HCT116 (cell line): ENCODE measurements around the gene KRT86. TPM values are rescaled to one million over a fixed set of nuclear protein-coding genes. Genes with fewer than 3 reads are reported as not detected.

Experiments used
- ATAC-seq: fragments of 200-7000 bp; cut with Tn5 transposase; 2 replicates; pipeline ENCODE4 v1.9.1; 2020; ENCODE audit warnings: mild to moderate bottlenecking, moderate library complexity
- BruUV-seq: library from RNA; stranded (reverse); fragments of 400-500 nt; replicated peaks from 2 replicates; lab custom pipeline; 2021; lab: Mats Ljungman, UMichigan
- CTCF ChIA-PET: fragments of 300-600 bp; sonication (Branson Sonifier 250); formaldehyde crosslinking; loops from one replicate; lab custom pipeline; 2021; ENCODE audit warnings: antibody characterized with exemption; lab: Charles Lee
- POLR2A ChIA-PET: fragments of 300-600, 350-600 bp; sonication (Branson Sonifier 250); formaldehyde crosslinking; loops from one replicate; lab custom pipeline; 2021; ENCODE audit warnings: antibody characterized with exemption; lab: Charles Lee
- RAD21 ChIA-PET, 2 experiments: fragments of 300-600 bp; sonication (Branson Sonifier 250); formaldehyde crosslinking; loops; one replicate each; lab custom pipeline; 2023; ENCODE audit warnings: low total read pairs in 2 of 2; ENCODE audit not compliant: uncharacterized antibody in 2 of 2, unreplicated experiment in 2 of 2, low non-redundant PET in 1 of 2; lab: Charles Lee
- DNase-seq: peaks from one replicate; pipeline ENCODE4 v3.0.0-alpha.2; 2010; ENCODE audit warnings: low read depth, low spot score
- H2AFZ ChIP-seq: fragments of 200-600 bp; shearing (Covaris generic), sonication (generic); 2 replicates; pipeline ENCODE4 v1.6.1; 2017; ENCODE audit warnings: low read depth, mixed run types, mixed read lengths, antibody characterized with exemption, low read length; ENCODE audit not compliant: poor library complexity, severe bottlenecking
- H3K27ac ChIP-seq: 2 replicates; pipeline ENCODE4 v1.5.1; 2012; ENCODE audit warnings: low read depth, low read length
- H3K27me3 ChIP-seq: fragments of 200-600 bp; sonication (generic); 2 replicates; pipeline ENCODE4 v1.6.1; 2016; ENCODE audit warnings: mixed run types, low read length, mixed read lengths; ENCODE audit not compliant: insufficient read depth
- H3K36me3 ChIP-seq, 2 experiments: fragments of 200-500 bp in 1 of 2; fragments of 200-600 bp in 1 of 2; sonication (Bioruptor generic) in 1 of 2; sonication (generic) in 1 of 2; 2 replicates each; pipeline versions ENCODE4 v1.5.1 to v1.6.1; 2014 to 2016; ENCODE audit warnings: low read length in 2 of 2, inconsistent platforms in 1 of 2, mixed read lengths in 1 of 2, mixed run types in 1 of 2; ENCODE audit not compliant: insufficient read depth in 2 of 2, control insufficient read depth in 1 of 2
- H3K4me1 ChIP-seq, 2 experiments: fragments of 200-600 bp in 1 of 2; sonication (generic) in 1 of 2; 2 replicates each; pipeline versions ENCODE4 v1.5.1 to v1.6.1; 2012 to 2017; ENCODE audit warnings: low read length in 2 of 2, inconsistent platforms in 1 of 2, mild to moderate bottlenecking in 1 of 2, mixed read lengths in 1 of 2, mixed run types in 1 of 2, moderate library complexity in 1 of 2; ENCODE audit not compliant: insufficient read depth in 2 of 2, control insufficient read depth in 1 of 2
- H3K4me2 ChIP-seq: fragments of 200-600 bp; sonication (generic); 2 replicates; pipeline ENCODE4 v1.6.1; 2017; ENCODE audit warnings: mixed run types, low read length, mixed read lengths
- H3K4me3 ChIP-seq, 2 experiments: fragments of 200-600 bp in 1 of 2; sonication (generic) in 1 of 2; replicated peaks in 1 of 2; 2 replicates each; pipeline ENCODE4 v1.5.1; 2011 to 2016; ENCODE audit warnings: low read length in 2 of 2, control low read depth in 1 of 2, low read depth in 1 of 2, mild to moderate bottlenecking in 1 of 2, mixed read lengths in 1 of 2, mixed run types in 1 of 2
- H3K79me2 ChIP-seq: fragments of 200-600 bp; sonication (generic); 2 replicates; pipeline ENCODE4 v1.6.1; 2017; ENCODE audit warnings: mild to moderate bottlenecking, mixed run types, low read length, moderate library complexity, mixed read lengths; ENCODE audit not compliant: insufficient read depth
- H3K9ac ChIP-seq: fragments of 200-600 bp; sonication (generic); 2 replicates; pipeline ENCODE4 v1.6.1; 2016; ENCODE audit warnings: low read length, mixed read lengths
- H3K9me2 ChIP-seq: fragments of 200-600 bp; sonication (generic), shearing (Covaris generic); 2 replicates; pipeline ENCODE4 v1.6.1; 2017; ENCODE audit warnings: mixed run types, mild to moderate bottlenecking, moderate library complexity; ENCODE audit not compliant: insufficient read depth
- H3K9me3 ChIP-seq, 2 experiments: fragments of 200-500 bp in 1 of 2; fragments of 200-600 bp in 1 of 2; sonication (Bioruptor generic) in 1 of 2; sonication (generic) in 1 of 2; 2 replicates each; pipeline ENCODE4 v1.6.1; 2014 to 2017; ENCODE audit warnings: low read length in 2 of 2, mixed read lengths in 2 of 2, inconsistent platforms in 1 of 2, low read depth in 1 of 2, mild to moderate bottlenecking in 1 of 2, mixed run types in 1 of 2, moderate library complexity in 1 of 2; ENCODE audit not compliant: control insufficient read depth in 1 of 2, insufficient read depth in 1 of 2
- H4K20me1 ChIP-seq: fragments of 200-600 bp; sonication (generic), shearing (Covaris generic); 2 replicates; pipeline ENCODE4 v1.6.1; 2017; ENCODE audit warnings: mixed run types, mild to moderate bottlenecking, moderate library complexity; ENCODE audit not compliant: insufficient read depth
- CBX3 ChIP-seq: IDR thresholded peaks from 2 replicates; pipeline ENCODE4 v1.6.1; 2012; ENCODE audit warnings: low read depth
- EZH2 ChIP-seq: fragments of 200-600 bp; sonication (generic); IDR thresholded peaks from 2 replicates; pipeline ENCODE4 v1.6.1; 2017; ENCODE audit warnings: antibody characterized with exemption, mixed run types
- EZH2phosphoT487 ChIP-seq: fragments of 200-600 bp; IDR thresholded peaks from 2 replicates; pipeline ENCODE4 v1.6.1; 2018; ENCODE audit warnings: antibody characterized with exemption, borderline replicate concordance
- FOSL1 ChIP-seq: IDR thresholded peaks from 2 replicates; pipeline ENCODE4 v1.6.1; 2012; ENCODE audit warnings: low read depth
- JUND ChIP-seq: IDR thresholded peaks from 2 replicates; pipeline ENCODE4 v1.6.1; 2012
- POLR2A ChIP-seq: IDR thresholded peaks from 2 replicates; pipeline ENCODE4 v1.7.0; 2011; ENCODE audit warnings: borderline replicate concordance; ENCODE audit not compliant: insufficient read depth, insufficient read length; ENCODE audit errors: extremely low read depth
- RAD21 ChIP-seq: IDR thresholded peaks from 2 replicates; pipeline ENCODE4 v1.6.1; 2012; ENCODE audit warnings: low read depth, mild to moderate bottlenecking
- SIN3A ChIP-seq: IDR thresholded peaks from 2 replicates; pipeline ENCODE4 v1.6.1; 2012; ENCODE audit warnings: low read depth
- SP1 ChIP-seq: IDR thresholded peaks from 2 replicates; pipeline ENCODE4 v1.6.1; 2012; ENCODE audit warnings: low read depth
- SRF ChIP-seq: IDR thresholded peaks from 2 replicates; pipeline ENCODE4 v1.6.1; 2012; ENCODE audit warnings: low read depth
- TCF7L2 ChIP-seq: IDR thresholded peaks from 2 replicates; pipeline ENCODE4 v1.7.0; 2011; ENCODE audit warnings: borderline replicate concordance, inconsistent platforms; ENCODE audit not compliant: insufficient read depth, insufficient read length; ENCODE audit errors: extremely low read depth
- YY1 ChIP-seq: IDR thresholded peaks from 2 replicates; pipeline ENCODE4 v1.6.1; 2011; ENCODE audit warnings: low read length, low read depth, moderate library complexity, mild to moderate bottlenecking; ENCODE audit not compliant: insufficient replicate concordance; ENCODE audit errors: extremely low read depth
- ZFX ChIP-seq: fragments of 450-650 bp; IDR thresholded peaks from 2 replicates; pipeline ENCODE4 v1.6.1; 2017
- ZNF274 ChIP-seq: fragments of 200-500 bp; sonication (Bioruptor generic); IDR thresholded peaks from 2 replicates; pipeline ENCODE4 v1.6.1; 2014; ENCODE audit warnings: mild to moderate bottlenecking, low read depth, low read length, inconsistent platforms
- intact Hi-C: fragments of 100-400 bp; cut with micrococcal nuclease; formaldehyde crosslinking; loops from 2 replicates; pipeline ENCODE4 v1.10.0; 2022
- total RNA-seq: library from RNA; stranded (reverse); gene quantifications from one replicate; pipeline ENCODE4 v1.2.1, GENCODE V29; 2021; ENCODE audit not compliant: unreplicated experiment
- TF ChIP-seq, protein P1 (sequence below): IDR thresholded peaks from 2 replicates; pipeline ENCODE4 v1.6.1; 2012
- TF ChIP-seq, protein P2 (sequence below): IDR thresholded peaks from 2 replicates; pipeline ENCODE4 v1.6.1; 2012
- TF ChIP-seq, protein P3 (sequence below): IDR thresholded peaks from 2 replicates; pipeline ENCODE4 v1.6.1; 2011; ENCODE audit warnings: mild to moderate bottlenecking, low read length, moderate library complexity; ENCODE audit not compliant: insufficient replicate concordance; ENCODE audit errors: extremely low read depth
- TF ChIP-seq, protein P4 (sequence below), 3 experiments: fragments of 200-600 bp in 1 of 3; sonication (generic) in 1 of 3; IDR thresholded peaks in 2 of 3; conservative IDR thresholded peaks in 1 of 3; 2 replicates each; pipeline ENCODE4 v1.5.1; 2012 to 2017; ENCODE audit warnings: low read depth in 2 of 3, low read length in 2 of 3, antibody characterized with exemption in 1 of 3, borderline replicate concordance in 1 of 3, control low read depth in 1 of 3, mild to moderate bottlenecking in 1 of 3, mixed read lengths in 1 of 3, mixed run types in 1 of 3, moderate library complexity in 1 of 3; ENCODE audit not compliant: insufficient read depth in 1 of 3
- TF ChIP-seq, protein P5 (sequence below): IDR thresholded peaks from 2 replicates; pipeline ENCODE4 v1.6.1; 2012; ENCODE audit warnings: low read depth

Gene KRT86
- total RNA-seq, 1 experiment from 2014 or later, result 1.5 TPM

DNA sequence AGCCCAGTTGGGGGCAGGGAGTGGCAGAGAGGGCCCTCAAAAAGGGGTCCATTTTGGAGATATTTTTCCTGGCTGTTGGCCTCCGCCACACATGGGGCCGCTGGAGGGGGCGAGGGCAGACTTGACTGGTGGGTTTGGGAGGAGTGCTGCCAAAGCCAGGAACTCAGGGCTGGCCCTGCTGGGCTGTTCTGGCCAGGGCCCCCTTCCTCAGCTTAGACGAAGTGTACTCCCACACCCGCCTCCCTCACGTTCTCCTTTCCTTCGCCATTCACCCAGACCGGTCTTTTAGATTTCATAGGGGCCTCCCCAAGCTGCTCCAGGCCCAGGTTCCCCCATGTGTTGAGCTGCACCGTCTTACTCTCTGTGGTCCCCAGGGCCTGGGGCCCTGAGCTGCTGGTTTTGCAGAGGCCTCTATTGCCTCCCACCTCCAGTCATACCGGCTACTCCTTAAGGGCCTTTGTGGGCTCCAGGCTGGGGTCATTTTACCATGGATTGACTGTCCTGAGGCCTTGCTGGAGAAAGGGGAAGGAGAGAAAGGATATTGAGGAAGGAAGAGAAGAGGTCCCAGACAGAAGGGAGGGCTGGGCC lies 40.1 kb upstream of the KRT86 start:
- no peak for DNase-seq
- TSS peak; percentile 33 for BruUV-seq
- Histone ChIP-seq H3K9me3 (no peaks in the 10 kb centered on the region), H3K4me2 (peak overlapping the region; percentile 71), H3K4me1 (peaks cover 26 to 100% of the 10 kb centered on the region in 2 experiments), H3K9me2 (no peaks in the 10 kb centered on the region), H3K4me3 (no peak overlapping the region; a peak in 1 of 4 replicates), H4K20me1 (no peaks in the 10 kb centered on the region), H3K9ac (peak overlapping the region; percentile 57; the same call in 1 of the 2 replicates), H3K36me3 (no peaks in the 10 kb centered on the region), H2AFZ (no peak overlapping the region), H3K27me3 (no peaks in the 10 kb centered on the region), H3K27ac (no peak overlapping the region), H3K79me2 (no peaks in the 10 kb centered on the region)
- ATAC-seq, result no peak
- TF ChIP-seq YY1 (no peak), JUND (no peak), SP1 (no peak), EZH2 (no peak), SRF (no peak), ZFX (no peak), EZH2phosphoT487 (no peak), ZNF274 (no peak), SIN3A (no peak), FOSL1 (no peak), POLR2A (no peak), TCF7L2 (no peak), CBX3 (no peak), RAD21 (no peak)
- TF ChIP-seq, protein P1, sequence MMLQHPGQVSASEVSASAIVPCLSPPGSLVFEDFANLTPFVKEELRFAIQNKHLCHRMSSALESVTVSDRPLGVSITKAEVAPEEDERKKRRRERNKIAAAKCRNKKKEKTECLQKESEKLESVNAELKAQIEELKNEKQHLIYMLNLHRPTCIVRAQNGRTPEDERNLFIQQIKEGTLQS, result no peak
- TF ChIP-seq, protein P2, sequence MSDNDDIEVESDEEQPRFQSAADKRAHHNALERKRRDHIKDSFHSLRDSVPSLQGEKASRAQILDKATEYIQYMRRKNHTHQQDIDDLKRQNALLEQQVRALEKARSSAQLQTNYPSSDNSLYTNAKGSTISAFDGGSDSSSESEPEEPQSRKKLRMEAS, result no peak
- TF ChIP-seq, protein P3, sequence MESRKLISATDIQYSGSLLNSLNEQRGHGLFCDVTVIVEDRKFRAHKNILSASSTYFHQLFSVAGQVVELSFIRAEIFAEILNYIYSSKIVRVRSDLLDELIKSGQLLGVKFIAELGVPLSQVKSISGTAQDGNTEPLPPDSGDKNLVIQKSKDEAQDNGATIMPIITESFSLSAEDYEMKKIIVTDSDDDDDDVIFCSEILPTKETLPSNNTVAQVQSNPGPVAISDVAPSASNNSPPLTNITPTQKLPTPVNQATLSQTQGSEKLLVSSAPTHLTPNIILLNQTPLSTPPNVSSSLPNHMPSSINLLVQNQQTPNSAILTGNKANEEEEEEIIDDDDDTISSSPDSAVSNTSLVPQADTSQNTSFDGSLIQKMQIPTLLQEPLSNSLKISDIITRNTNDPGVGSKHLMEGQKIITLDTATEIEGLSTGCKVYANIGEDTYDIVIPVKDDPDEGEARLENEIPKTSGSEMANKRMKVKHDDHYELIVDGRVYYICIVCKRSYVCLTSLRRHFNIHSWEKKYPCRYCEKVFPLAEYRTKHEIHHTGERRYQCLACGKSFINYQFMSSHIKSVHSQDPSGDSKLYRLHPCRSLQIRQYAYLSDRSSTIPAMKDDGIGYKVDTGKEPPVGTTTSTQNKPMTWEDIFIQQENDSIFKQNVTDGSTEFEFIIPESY, result no peak
- TF ChIP-seq, protein P4, sequence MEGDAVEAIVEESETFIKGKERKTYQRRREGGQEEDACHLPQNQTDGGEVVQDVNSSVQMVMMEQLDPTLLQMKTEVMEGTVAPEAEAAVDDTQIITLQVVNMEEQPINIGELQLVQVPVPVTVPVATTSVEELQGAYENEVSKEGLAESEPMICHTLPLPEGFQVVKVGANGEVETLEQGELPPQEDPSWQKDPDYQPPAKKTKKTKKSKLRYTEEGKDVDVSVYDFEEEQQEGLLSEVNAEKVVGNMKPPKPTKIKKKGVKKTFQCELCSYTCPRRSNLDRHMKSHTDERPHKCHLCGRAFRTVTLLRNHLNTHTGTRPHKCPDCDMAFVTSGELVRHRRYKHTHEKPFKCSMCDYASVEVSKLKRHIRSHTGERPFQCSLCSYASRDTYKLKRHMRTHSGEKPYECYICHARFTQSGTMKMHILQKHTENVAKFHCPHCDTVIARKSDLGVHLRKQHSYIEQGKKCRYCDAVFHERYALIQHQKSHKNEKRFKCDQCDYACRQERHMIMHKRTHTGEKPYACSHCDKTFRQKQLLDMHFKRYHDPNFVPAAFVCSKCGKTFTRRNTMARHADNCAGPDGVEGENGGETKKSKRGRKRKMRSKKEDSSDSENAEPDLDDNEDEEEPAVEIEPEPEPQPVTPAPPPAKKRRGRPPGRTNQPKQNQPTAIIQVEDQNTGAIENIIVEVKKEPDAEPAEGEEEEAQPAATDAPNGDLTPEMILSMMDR (IDR thresholded peaks at IDR 0.05 in 2 of 3, conservative IDR thresholded peaks at IDR 0.05 in 1 of 3; ENCODE audit: borderline replicate concordance in 1 of 3, insufficient read depth in 1 of 3, low read depth in 2 of 3, low read length in 2 of 3), result no peak
- TF ChIP-seq, protein P5, sequence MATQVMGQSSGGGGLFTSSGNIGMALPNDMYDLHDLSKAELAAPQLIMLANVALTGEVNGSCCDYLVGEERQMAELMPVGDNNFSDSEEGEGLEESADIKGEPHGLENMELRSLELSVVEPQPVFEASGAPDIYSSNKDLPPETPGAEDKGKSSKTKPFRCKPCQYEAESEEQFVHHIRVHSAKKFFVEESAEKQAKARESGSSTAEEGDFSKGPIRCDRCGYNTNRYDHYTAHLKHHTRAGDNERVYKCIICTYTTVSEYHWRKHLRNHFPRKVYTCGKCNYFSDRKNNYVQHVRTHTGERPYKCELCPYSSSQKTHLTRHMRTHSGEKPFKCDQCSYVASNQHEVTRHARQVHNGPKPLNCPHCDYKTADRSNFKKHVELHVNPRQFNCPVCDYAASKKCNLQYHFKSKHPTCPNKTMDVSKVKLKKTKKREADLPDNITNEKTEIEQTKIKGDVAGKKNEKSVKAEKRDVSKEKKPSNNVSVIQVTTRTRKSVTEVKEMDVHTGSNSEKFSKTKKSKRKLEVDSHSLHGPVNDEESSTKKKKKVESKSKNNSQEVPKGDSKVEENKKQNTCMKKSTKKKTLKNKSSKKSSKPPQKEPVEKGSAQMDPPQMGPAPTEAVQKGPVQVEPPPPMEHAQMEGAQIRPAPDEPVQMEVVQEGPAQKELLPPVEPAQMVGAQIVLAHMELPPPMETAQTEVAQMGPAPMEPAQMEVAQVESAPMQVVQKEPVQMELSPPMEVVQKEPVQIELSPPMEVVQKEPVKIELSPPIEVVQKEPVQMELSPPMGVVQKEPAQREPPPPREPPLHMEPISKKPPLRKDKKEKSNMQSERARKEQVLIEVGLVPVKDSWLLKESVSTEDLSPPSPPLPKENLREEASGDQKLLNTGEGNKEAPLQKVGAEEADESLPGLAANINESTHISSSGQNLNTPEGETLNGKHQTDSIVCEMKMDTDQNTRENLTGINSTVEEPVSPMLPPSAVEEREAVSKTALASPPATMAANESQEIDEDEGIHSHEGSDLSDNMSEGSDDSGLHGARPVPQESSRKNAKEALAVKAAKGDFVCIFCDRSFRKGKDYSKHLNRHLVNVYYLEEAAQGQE, result no peak
- intact Hi-C loops, result no loop called here
- ChIA-PET POLR2A (no interaction called here), CTCF (no interaction called here), RAD21 (no interaction called here)
